Naive B cell (primary cell): Measurements from ENCODE around the gene MRPL14. TPM values are rescaled to one million over a fixed set of nuclear protein-coding genes. Genes with fewer than 3 reads are reported as not detected.

Experiments
- ATAC-seq, 2 donors: fragments of 150-1000 bp; cut with Tn5 transposase; 2 replicates each; pipeline ENCODE4 v1.10.0; 2021; ENCODE audit warnings: low read depth in 2 of 2, mild to moderate bottlenecking in 2 of 2, moderate library complexity in 2 of 2
- DNase-seq: peaks from one replicate; pipeline ENCODE4 v3.0.0; 2022
- H3K27ac Mint-ChIP-seq, 6 donors: one replicate each; pipeline ENCODE4 v1.8.0; 2020 to 2022; ENCODE audit warnings: mild to moderate bottlenecking in 6 of 6, mixed read lengths in 6 of 6, moderate library complexity in 5 of 6, inconsistent platforms in 2 of 6
- H3K27me3 Mint-ChIP-seq, 3 donors: one replicate each; pipeline ENCODE4 v1.8.0; 2021 to 2022; ENCODE audit warnings: mixed read lengths in 3 of 3, mild to moderate bottlenecking in 1 of 3
- H3K36me3 Mint-ChIP-seq, 2 donors: one replicate each; pipeline ENCODE4 v1.8.0; 2020 to 2022; ENCODE audit warnings: mixed read lengths in 2 of 2, inconsistent platforms in 1 of 2, mild to moderate bottlenecking in 1 of 2
- H3K4me1 Mint-ChIP-seq, 3 donors: one replicate each; pipeline ENCODE4 v1.8.0; 2020 to 2022; ENCODE audit warnings: mixed read lengths in 3 of 3, inconsistent platforms in 1 of 3, mild to moderate bottlenecking in 1 of 3, moderate library complexity in 1 of 3
- H3K4me3 Mint-ChIP-seq, 8 donors: one replicate each; pipeline ENCODE4 v1.8.0; 2020 to 2022; ENCODE audit warnings: mild to moderate bottlenecking in 8 of 8, mixed read lengths in 8 of 8, moderate library complexity in 8 of 8, inconsistent platforms in 2 of 8
- H3K9me3 Mint-ChIP-seq, 7 donors: one replicate each; pipeline ENCODE4 v1.8.0; 2020 to 2022; ENCODE audit warnings: mixed read lengths in 7 of 7, mild to moderate bottlenecking in 5 of 7, inconsistent platforms in 2 of 7, moderate library complexity in 1 of 7
- polyA plus RNA-seq, 6 donors: library from polyadenylated mRNA; unstranded; fragments of 300-500 nt; fragmentation: Illumina TruSeq; gene quantifications; one replicate each; pipeline ENCODE4 v1.2.3, GENCODE V29; 2021; ENCODE audit warnings: low read depth in 6 of 6

Gene MRPL14
- polyA plus RNA-seq, 6 donors from 2014 or later = 68.2 to 99.9 (median 85.0) TPM

DNA sequence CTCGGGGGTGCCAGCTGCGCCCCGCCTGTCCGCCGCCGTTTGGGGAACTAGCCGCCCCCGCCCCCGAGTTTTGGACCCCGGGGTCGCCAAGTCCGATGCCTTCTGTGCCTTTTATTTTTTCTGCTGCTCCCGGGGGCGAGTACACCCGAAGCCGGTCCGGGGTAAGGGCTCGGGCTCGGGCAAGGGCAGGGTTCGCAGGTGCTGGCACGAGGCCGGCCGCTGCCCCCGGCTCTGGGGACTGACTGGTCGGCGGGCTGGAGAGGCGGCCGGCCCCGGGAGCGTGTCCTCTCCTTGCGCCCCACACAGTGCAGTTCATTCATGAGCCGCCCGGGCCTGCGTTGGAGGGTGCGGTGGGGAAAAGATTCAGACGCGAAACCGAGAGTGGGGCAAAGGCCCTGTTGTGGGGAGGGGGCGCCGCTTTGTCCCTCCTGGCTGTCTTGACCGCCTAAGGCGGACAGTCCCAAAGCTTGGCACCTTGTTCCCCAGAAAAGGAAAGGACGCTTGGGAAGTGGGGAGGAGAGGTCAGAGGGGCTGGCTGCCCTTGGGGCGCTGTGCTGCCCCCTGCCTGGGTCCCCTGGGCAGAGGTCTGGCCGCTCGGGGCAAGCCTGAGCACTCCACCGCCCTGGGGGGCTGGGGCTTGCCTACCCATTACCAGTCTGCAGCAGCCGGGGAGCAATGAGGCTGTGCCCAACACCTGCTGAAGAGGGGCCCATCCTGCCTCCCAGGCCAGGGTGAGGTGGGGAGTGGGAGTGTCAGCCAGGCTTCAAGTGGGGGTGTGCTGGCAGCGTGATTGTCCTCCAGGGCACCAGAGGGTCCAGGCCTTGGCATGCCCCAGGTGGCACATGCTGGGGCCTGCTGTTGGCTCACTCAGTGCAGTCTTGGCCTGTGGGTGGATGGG is 1.0 kb upstream of the MRPL14 start:
- peak overlapping the region; percentile 70 to 99 (median 86) for H3K4me3 Mint-ChIP-seq
- no peaks in the 10 kb centered on the region for H3K36me3 Mint-ChIP-seq
- ATAC-seq = peak in 1 of 2 donors; percentile 12
- H3K27me3 Mint-ChIP-seq = no peaks in the 10 kb centered on the region
- DNase-seq = peak; percentile 27
- no peaks in the 10 kb centered on the region for H3K9me3 Mint-ChIP-seq
- H3K4me1 Mint-ChIP-seq = peaks cover 32 to 52% (median 42%) of the 10 kb centered on the region in 3 donors
- H3K27ac Mint-ChIP-seq = peak overlapping the region in 5 of 6 donors; percentile 38 to 97 (median 72)

GRCh38 chr6:44126320-44127149 is 717 bp downstream of the MRPL14 start:
- peak overlapping the region; percentile 90 to 99 (median 98) for H3K4me3 Mint-ChIP-seq
- H3K27me3 Mint-ChIP-seq = no peaks in the 10 kb centered on the region
- H3K9me3 Mint-ChIP-seq = no peaks in the 10 kb centered on the region
- H3K4me1 Mint-ChIP-seq = peaks cover 39 to 54% (median 48%) of the 10 kb centered on the region in 3 donors
- no peaks in the 10 kb centered on the region for H3K36me3 Mint-ChIP-seq
- H3K27ac Mint-ChIP-seq = peak overlapping the region; percentile 97 to 100 (median 98)
- ATAC-seq = peak; percentile 66 to 70
- DNase-seq = peak; percentile 58

- no peak for ATAC-seq
- DNase-seq = no peak
- Mint-ChIP-seq H3K4me1 (peaks cover 45 to 74% (median 63%) of the 10 kb centered on the region in 3 donors), H3K9me3 (no peaks in the 10 kb centered on the region), H3K4me3 (peak overlapping the region in 3 of 8 donors; percentile 20 to 94 (median 39)), H3K27ac (peak overlapping the region in 1 of 6 donors; percentile 29), H3K36me3 (no peaks in the 10 kb centered on the region), H3K27me3 (no peaks in the 10 kb centered on the region)
These were observed 3.7 kb downstream of the MRPL14 start for GRCh38 chr6:44123544-44123943.

- H3K4me1 Mint-ChIP-seq = peaks cover 44 to 76% (median 61%) of the 10 kb centered on the region in 3 donors
- H3K36me3 Mint-ChIP-seq = no peaks in the 10 kb centered on the region
- no peaks in the 10 kb centered on the region for H3K9me3 Mint-ChIP-seq
- H3K4me3 Mint-ChIP-seq = peak overlapping the region in 2 of 8 donors; percentile 26 to 94
- peak overlapping the region in 2 of 6 donors; percentile 63 to 65 for H3K27ac Mint-ChIP-seq
- ATAC-seq = no peak
- H3K27me3 Mint-ChIP-seq = no peaks in the 10 kb centered on the region
- DNase-seq = no peak
These were observed 4.5 kb downstream of the MRPL14 start for GRCh38 chr6:44122801-44123200.

DNA sequence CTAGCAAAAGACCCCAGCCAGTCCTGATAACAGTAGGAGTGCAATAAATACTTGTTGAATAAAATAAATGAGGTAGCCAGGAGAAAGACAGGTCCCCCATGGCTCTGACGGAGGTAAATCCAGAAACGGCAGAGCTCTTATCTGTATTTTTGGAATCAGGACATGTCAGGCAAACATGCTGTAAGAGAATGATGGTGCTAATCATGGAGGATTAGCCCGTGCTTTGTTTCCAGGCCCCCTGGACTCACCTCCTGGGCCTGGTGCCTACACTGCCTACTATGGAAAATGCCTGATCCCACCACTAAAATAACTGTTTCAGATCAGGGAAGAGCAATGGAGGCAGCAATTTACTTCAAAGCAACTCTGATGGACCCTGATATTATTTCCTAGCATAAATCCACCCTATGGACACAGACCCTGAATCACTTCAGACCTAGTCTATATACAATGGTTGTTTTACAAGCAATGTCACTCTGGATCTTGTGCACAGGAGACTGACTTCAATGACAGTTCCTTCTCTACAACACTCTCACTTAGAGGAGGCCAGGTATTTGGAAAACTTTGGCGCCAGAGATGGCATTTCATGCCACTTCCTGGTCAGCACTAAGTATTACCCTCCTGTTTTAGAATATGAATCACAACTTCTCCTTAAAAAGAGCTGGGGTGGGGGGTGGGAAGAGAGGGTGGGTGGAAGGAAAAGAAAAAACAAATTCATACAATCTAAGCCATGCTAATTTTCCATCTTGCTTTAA is 6.4 kb downstream of the MRPL14 start:
- H3K36me3 Mint-ChIP-seq = no peaks in the 10 kb centered on the region
- H3K9me3 Mint-ChIP-seq = no peaks in the 10 kb centered on the region
- peaks cover 40 to 79% (median 56%) of the 10 kb centered on the region in 3 donors for H3K4me1 Mint-ChIP-seq
- DNase-seq (no peak), ATAC-seq (no peak)
- H3K4me3 Mint-ChIP-seq = no peak overlapping the region
- H3K27ac Mint-ChIP-seq = peak overlapping the region in 2 of 6 donors; percentile 6 to 34
- H3K27me3 Mint-ChIP-seq = no peaks in the 10 kb centered on the region

DNA sequence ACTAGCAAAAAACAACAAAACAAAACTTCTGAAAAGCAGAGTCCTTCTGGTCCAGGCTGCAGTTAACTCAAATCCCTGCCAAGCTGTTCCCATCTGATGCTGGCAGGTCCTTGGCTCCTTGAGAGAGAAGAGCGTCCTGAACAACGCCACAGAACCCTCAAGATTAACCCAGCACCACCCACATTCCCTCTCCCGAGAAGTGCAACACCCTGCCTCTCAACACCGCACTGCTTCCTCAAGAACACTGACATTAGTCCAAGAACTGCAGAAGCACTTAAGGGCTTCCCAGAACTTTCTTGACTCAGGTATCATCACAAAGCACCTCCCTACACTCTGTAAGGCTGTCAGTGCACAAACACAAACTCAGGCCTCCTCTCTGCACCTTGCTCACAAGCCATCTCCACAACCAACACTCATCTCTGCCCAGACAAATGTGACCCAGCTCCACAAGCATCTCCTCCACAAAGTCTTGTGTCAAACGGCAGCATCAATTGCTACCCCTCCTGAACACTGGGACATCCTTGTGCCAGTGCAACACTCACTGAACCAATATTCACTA is 7.5 kb downstream of the MRPL14 start:
- H3K4me1 Mint-ChIP-seq = peaks cover 42 to 73% (median 58%) of the 10 kb centered on the region in 3 donors
- H3K4me3 Mint-ChIP-seq = no peak overlapping the region
- H3K27me3 Mint-ChIP-seq = no peaks in the 10 kb centered on the region
- H3K27ac Mint-ChIP-seq = peak overlapping the region in 1 of 6 donors; percentile 41
- no peaks in the 10 kb centered on the region for H3K9me3 Mint-ChIP-seq
- no peak for DNase-seq
- no peak for ATAC-seq
- peaks cover 0 to 9% of the 10 kb centered on the region in 2 donors for H3K36me3 Mint-ChIP-seq

DNA sequence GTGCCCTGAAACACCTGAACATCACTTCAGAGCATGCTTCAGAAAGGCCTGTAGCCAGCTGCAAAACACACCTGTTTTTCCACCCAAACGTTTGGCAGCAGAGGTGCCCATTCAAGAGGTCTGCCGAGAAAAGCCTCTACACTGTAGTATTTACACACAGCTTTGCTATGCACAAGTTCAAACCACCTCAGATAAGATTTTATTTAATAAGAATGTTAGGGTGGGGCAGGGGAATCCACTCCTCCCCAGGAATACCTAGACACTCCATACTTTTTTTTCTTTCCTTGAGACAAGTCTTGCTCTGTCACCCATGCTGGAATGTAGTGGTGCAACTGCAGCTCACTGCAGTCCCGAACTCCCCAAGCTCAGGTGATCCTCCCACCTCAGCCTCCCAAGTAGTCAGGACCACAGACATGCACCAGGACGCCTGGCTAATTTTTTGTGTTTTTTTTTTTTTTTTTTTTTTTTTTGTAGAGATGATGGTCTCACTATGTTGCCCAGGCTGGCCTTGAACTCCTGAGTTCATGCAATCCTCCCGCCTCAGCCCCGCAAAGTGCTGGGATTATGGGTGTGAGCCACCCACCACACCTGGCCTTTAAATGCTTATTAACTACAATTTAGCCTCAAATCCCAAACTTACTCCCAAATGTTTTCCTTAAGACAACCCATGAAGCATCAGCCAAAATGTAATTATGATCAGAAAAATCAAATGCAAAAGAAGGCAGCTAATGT is 9.7 kb downstream of the MRPL14 start:
- H3K4me3 Mint-ChIP-seq = no peak overlapping the region
- no peaks in the 10 kb centered on the region for H3K9me3 Mint-ChIP-seq
- DNase-seq (no peak), ATAC-seq (no peak)
- no peaks in the 10 kb centered on the region for H3K27me3 Mint-ChIP-seq
- H3K36me3 Mint-ChIP-seq = peaks cover 0 to 9% of the 10 kb centered on the region in 2 donors
- peak overlapping the region in 3 of 6 donors; percentile 21 to 49 (median 39) for H3K27ac Mint-ChIP-seq
- peaks cover 24 to 51% (median 36%) of the 10 kb centered on the region in 3 donors for H3K4me1 Mint-ChIP-seq

- Mint-ChIP-seq H3K27ac (peak overlapping the region in 3 of 6 donors; percentile 7 to 49 (median 39)), H3K27me3 (no peaks in the 10 kb centered on the region), H3K4me1 (peaks cover 24 to 50% (median 33%) of the 10 kb centered on the region in 3 donors), H3K4me3 (no peak overlapping the region), H3K9me3 (no peaks in the 10 kb centered on the region), H3K36me3 (peaks cover 1 to 11% of the 10 kb centered on the region in 2 donors)
- ATAC-seq (no peak), DNase-seq (no peak)
These were observed 10.4 kb downstream of the MRPL14 start for GRCh38 chr6:44116641-44117382.

DNA sequence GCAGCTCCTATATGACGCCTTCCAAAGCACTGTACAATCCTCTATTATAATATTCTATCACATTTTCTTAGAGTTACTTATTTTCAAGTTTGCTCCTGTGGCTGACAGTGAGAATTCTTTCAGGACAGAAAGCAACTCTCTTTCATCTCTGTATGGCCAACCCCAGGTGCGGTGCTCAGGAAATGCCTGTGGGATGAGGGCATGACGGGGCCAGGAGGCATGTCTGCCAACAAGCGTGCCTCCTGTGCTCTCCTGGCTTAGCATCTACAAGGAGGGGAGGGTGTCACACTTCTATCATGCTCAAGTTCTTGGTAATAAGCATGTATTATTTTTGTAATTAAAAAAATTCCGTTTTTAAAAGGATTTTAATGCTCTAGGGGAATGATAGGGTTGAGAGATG is 11.4 kb downstream of the MRPL14 start:
- H3K4me1 Mint-ChIP-seq = peaks cover 31 to 47% (median 39%) of the 10 kb centered on the region in 3 donors
- H3K27ac Mint-ChIP-seq = peak overlapping the region in 1 of 6 donors; percentile 56
- H3K27me3 Mint-ChIP-seq = no peaks in the 10 kb centered on the region
- ATAC-seq (no peak), DNase-seq (no peak)
- H3K9me3 Mint-ChIP-seq = no peaks in the 10 kb centered on the region
- peaks cover 6 to 20% of the 10 kb centered on the region in 2 donors for H3K36me3 Mint-ChIP-seq
- no peak overlapping the region for H3K4me3 Mint-ChIP-seq

- no peak for ATAC-seq
- Mint-ChIP-seq H3K4me1 (peaks cover 25 to 28% (median 25%) of the 10 kb centered on the region in 3 donors), H3K36me3 (peaks cover 6 to 20% of the 10 kb centered on the region in 2 donors)
These were observed 13.8 kb downstream of the MRPL14 start for GRCh38 chr6:44113414-44113813.

More at GRCh38 chr6:44113414-44113813, 13.8 kb downstream of the MRPL14 start:
- Mint-ChIP-seq H3K9me3 (no peaks in the 10 kb centered on the region), H3K4me3 (no peak overlapping the region), H3K27ac (peak overlapping the region in 1 of 6 donors; percentile 14), H3K27me3 (no peaks in the 10 kb centered on the region)
- DNase-seq = no peak
